B cell (primary cell): Measurements from ENCODE around the gene EIF3J. TPM values are rescaled to one million over a fixed set of nuclear protein-coding genes. Genes with fewer than 3 reads are reported as not detected.

Experiments used
- ATAC-seq: fragments of 200-7000 bp; cut with Tn5 transposase; one replicate; pipeline ENCODE4 v1.10.0; 2021; ENCODE audit warnings: low read depth, mild to moderate bottlenecking, moderate number of reproducible peaks, moderate library complexity
- CTCF ChIA-PET: fragments of 350-600 bp; sonication (Branson Sonifier 250); formaldehyde crosslinking; loops from one replicate; lab custom pipeline; 2021; ENCODE audit warnings: antibody characterized with exemption, inconsistent platforms; lab: Charles Lee
- POLR2A ChIA-PET: fragments of 350-600 bp; sonication (Branson Sonifier 250); formaldehyde crosslinking; loops from one replicate; lab custom pipeline; 2021; ENCODE audit warnings: antibody characterized with exemption; lab: Charles Lee
- DNase-seq: peaks from one replicate; pipeline ENCODE4 v3.0.0; 2013
- H2AFZ ChIP-seq: 2 replicates; pipeline ENCODE4 v1.6.1; 2012; ENCODE audit warnings: mild to moderate bottlenecking, low read depth, low read length; ENCODE audit not compliant: insufficient read depth, poor library complexity, severe bottlenecking
- H3K27ac ChIP-seq, 2 donors: 1 replicate in 1 of 2; 2 replicates in 1 of 2; pipeline ENCODE4 v1.5.1; 2012 to 2013; ENCODE audit warnings: low read length in 2 of 2, mild to moderate bottlenecking in 2 of 2, moderate library complexity in 1 of 2
- H3K27me3 ChIP-seq, 4 experiments: fragments of 200-600 bp in 1 of 4; sonication (generic) in 1 of 4; replicated peaks in 1 of 4; 1 replicate in 2 of 4; 2 replicates in 2 of 4; pipeline versions ENCODE4 v1.6.1 to v1.7.0; 2013 to 2016; ENCODE audit warnings: low read length in 3 of 4, mild to moderate bottlenecking in 2 of 4, mixed read lengths in 1 of 4, moderate library complexity in 1 of 4; ENCODE audit not compliant: insufficient read depth in 4 of 4, control insufficient read depth in 3 of 4; ENCODE audit errors: control extremely low read depth in 1 of 4
- H3K36me3 ChIP-seq, 2 experiments: replicated peaks in 1 of 2; 1 replicate in 1 of 2; 2 replicates in 1 of 2; pipeline versions ENCODE4 v1.6.1 to v1.7.1; 2013; ENCODE audit warnings: low read length in 1 of 2; ENCODE audit not compliant: insufficient read depth in 2 of 2, control insufficient read depth in 1 of 2; ENCODE audit errors: control extremely low read depth in 1 of 2, extremely low read depth in 1 of 2
- H3K4me1 ChIP-seq, 2 donors: fragments of 200-600 bp in 1 of 2; sonication (generic) in 1 of 2; 1 replicate in 1 of 2; 2 replicates in 1 of 2; pipeline versions ENCODE4 v1.5.1 to v1.6.1; 2013 to 2017; ENCODE audit warnings: low read length in 2 of 2; ENCODE audit not compliant: control insufficient read depth in 2 of 2, insufficient read depth in 2 of 2
- H3K4me2 ChIP-seq: replicated peaks from 2 replicates; pipeline ENCODE3; 2012; ENCODE audit warnings: mild to moderate bottlenecking, low read depth, low read length; ENCODE audit not compliant: poor library complexity, severe bottlenecking
- H3K4me3 ChIP-seq, 5 experiments: fragments of 200-600 bp in 1 of 5; sonication (generic) in 1 of 5; 1 replicate in 3 of 5; 2 replicates in 2 of 5; pipeline versions ENCODE4 v1.5.1 to v1.7.0; 2011 to 2016; ENCODE audit warnings: low read length in 4 of 5, mild to moderate bottlenecking in 4 of 5, low read depth in 2 of 5, control low read depth in 1 of 5, moderate library complexity in 1 of 5; ENCODE audit not compliant: insufficient read depth in 1 of 5; ENCODE audit errors: control extremely low read depth in 1 of 5, extremely low read depth in 1 of 5
- H3K79me2 ChIP-seq: fragments of 200-600 bp; sonication (generic); one replicate; pipeline ENCODE4 v1.6.0; 2016; ENCODE audit warnings: low read length; ENCODE audit not compliant: control insufficient read depth, insufficient read depth
- H3K9ac ChIP-seq: fragments of 200-600 bp; sonication (generic); 2 replicates; pipeline ENCODE4 v1.6.1; 2017; ENCODE audit warnings: mild to moderate bottlenecking, low read length, moderate library complexity
- H3K9me3 ChIP-seq, 3 donors: one replicate each; pipeline versions ENCODE4 v1.6.1 to v1.7.1; 2013; ENCODE audit warnings: low read length in 2 of 3; ENCODE audit not compliant: control insufficient read depth in 2 of 3, insufficient read depth in 1 of 3; ENCODE audit errors: control extremely low read depth in 1 of 3
- H4K20me1 ChIP-seq: 2 replicates; pipeline ENCODE4 v1.6.0; 2012; ENCODE audit warnings: mild to moderate bottlenecking, low read length; ENCODE audit not compliant: insufficient read depth, control insufficient read depth, poor library complexity, severe bottlenecking
- H3K27ac Mint-ChIP-seq: one replicate; pipeline ENCODE4 v1.8.0; 2021; ENCODE audit warnings: mixed read lengths
- H3K27me3 Mint-ChIP-seq: one replicate; pipeline ENCODE4 v1.8.0; 2021; ENCODE audit warnings: mixed read lengths
- H3K4me1 Mint-ChIP-seq: one replicate; pipeline ENCODE4 v1.8.0; 2021; ENCODE audit warnings: mixed read lengths
- H3K4me3 Mint-ChIP-seq: one replicate; pipeline ENCODE4 v1.8.0; 2021; ENCODE audit warnings: mixed read lengths
- H3K9me3 Mint-ChIP-seq: one replicate; pipeline ENCODE4 v1.8.0; 2022; ENCODE audit warnings: mixed read lengths; ENCODE audit not compliant: insufficient read depth
- CTCF ChIP-seq: fragments of 200-600 bp; IDR thresholded peaks from one replicate; pipeline ENCODE4 v1.8.0; 2022; ENCODE audit warnings: antibody characterized with exemption, mild to moderate bottlenecking
- EZH2 ChIP-seq: IDR thresholded peaks from 2 replicates; pipeline ENCODE4 v1.6.1; 2012; ENCODE audit warnings: borderline replicate concordance, low read depth, mild to moderate bottlenecking, moderate library complexity, low read length; ENCODE audit not compliant: insufficient read depth, poor library complexity, severe bottlenecking
- WGBS: methylation state at CpG from one replicate; pipeline ENCODE4 v1.1.5; 2013; ENCODE audit warnings: missing lambda C conversion rate; ENCODE audit not compliant: insufficient coverage; 5-methylcytosine and 5-hydroxymethylcytosine counted together
- intact Hi-C: fragments of 100-400 bp; cut with micrococcal nuclease; formaldehyde crosslinking; loops from one replicate; pipeline ENCODE4 v1.10.0; 2022
- polyA plus RNA-seq: library from polyadenylated mRNA; depleted of rRNA; stranded (reverse); fragments of >200 nt; gene quantifications from 2 replicates; pipeline ENCODE4 v1.2.3, GENCODE V29; 2012
- total RNA-seq, 2 donors: library from RNA; stranded (reverse); fragments of 120-200 nt in 1 of 2; gene quantifications; 1 replicate in 1 of 2; 2 replicates in 1 of 2; pipeline versions ENCODE4 v1.2.3 to v1.2.4, GENCODE V29; 2013 to 2022

The EIF3J gene
- total and polyA plus RNA-seq, 2 donors (not counting 1 experiment from before 2014, with no cell fraction given) = 16.5 to 66.7 TPM

DNA sequence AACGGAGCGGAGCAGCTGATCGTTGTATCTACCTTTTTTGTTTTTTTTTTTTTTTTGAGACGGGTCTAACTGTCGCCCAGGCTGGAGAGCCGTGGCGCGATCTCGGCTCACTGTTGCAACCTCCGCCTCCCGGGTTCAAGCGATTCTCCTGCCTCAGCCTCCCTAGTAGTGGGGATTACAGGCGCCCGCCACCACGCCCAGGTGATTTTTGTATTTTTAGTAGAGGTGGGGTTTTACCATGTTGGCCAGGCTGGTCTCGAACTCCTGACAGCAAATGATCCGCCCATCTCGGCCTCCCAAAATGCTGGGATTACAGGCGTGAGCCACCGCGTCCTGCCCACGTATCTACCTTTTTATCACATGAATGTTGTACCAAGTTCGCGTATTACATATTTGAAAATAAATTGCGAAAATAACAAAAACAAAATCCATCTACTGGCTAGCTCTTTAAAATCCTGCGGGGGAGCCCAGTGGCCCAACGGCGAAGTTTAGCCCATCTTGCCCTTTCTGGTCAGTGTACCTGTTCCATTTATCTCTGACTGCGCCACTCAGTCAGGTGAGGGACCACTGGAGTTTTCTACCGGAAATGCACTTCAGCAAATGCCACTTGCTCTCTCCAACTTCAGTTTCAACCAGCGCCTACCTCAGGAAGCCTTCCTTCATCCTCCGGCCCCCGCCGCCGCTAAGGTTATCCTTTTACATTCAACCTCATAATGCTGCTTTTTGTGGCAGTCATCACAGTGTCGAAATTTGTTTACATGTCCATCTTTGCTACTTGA, 1.2 kb upstream of the EIF3J start:
- peak overlapping the region; percentile 72 to 99 (median 92) for H3K4me3 ChIP-seq
- peaks cover 30% of the 10 kb centered on the region for H3K79me2 ChIP-seq
- H3K36me3 ChIP-seq = peaks cover 0 to 7% of the 10 kb centered on the region in 2 experiments
- no peaks in the 10 kb centered on the region for H3K9me3 ChIP-seq
- intact Hi-C loops = loop anchor here (1.0 to 5.0 kb wide), 8 partner anchors 15 to 1023 kb away; partner anchors contain the start of genes B2M, CTDSPL2, GOLM2 and PATL2
- peak overlapping the region; percentile 75 for H3K9ac ChIP-seq
- H3K4me1 ChIP-seq = peaks cover 15 to 21% of the 10 kb centered on the region in 2 donors
- peak overlapping the region; percentile 86 for H3K4me2 ChIP-seq
- Mint-ChIP-seq H3K4me1 (peaks cover 26% of the 10 kb centered on the region), H3K9me3 (no peaks in the 10 kb centered on the region), H3K4me3 (peak overlapping the region; percentile 93), H3K27me3 (no peaks in the 10 kb centered on the region), H3K27ac (peak overlapping the region; percentile 98)
- ChIA-PET CTCF (no interaction called here), POLR2A (interaction anchor here (0.7 to 1.2 kb wide), 2 partner anchors 8 to 127 kb away, joined by 5 to 6 read pairs; partner anchors contain the start of gene SPG11)
- peak overlapping the region; percentile 73 to 78 for H3K27ac ChIP-seq
- no peak for ATAC-seq
- no peak for DNase-seq
- H3K27me3 ChIP-seq = no peaks in the 10 kb centered on the region
- peak overlapping the region; percentile 95 for H2AFZ ChIP-seq
- 67% methylated on average over 19 of the region's 36 CpGs for WGBS
- TF ChIP-seq EZH2 = no peak
- H4K20me1 ChIP-seq = no peaks in the 10 kb centered on the region

DNA sequence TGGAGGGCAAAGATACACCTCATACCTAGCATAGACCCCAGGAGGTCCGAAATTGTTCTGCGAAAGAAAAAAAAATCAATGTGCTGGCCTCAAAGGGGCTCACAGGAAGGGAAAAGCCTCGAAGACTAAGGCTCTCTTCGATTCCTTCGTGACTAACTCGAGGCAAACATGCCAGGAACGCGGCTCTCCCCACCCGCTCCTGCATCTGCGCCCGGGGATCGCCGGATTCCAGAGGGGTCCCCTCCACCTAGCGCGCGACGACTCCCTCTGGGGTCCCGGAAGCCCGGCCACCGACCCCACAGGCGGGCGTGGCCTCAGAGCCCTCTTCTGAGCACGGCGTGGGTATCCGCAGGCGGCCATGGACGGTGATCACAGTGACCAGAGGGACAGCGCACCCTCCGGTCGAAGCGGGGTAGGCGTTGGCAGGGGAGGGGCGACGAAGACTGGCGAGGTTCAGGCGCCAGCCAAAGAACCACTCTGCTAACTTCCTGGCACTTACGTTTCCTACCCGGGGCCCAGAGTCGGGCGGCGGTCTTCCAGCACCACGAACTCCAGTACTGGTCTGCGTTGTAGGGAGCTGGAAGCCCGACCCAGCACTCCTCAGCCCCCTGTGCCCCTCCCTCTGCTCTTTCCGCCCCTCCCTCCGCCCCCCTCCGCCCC, 515 bp upstream of the EIF3J start:
- Histone ChIP-seq H3K4me3 (peak overlapping the region; percentile 72 to 99 (median 92)), H2AFZ (peak overlapping the region; percentile 95), H4K20me1 (peaks cover 4% of the 10 kb centered on the region), H3K4me1 (peaks cover 15 to 21% of the 10 kb centered on the region in 2 donors), H3K27ac (peak overlapping the region; percentile 73 to 78), H3K36me3 (peaks cover 0 to 14% of the 10 kb centered on the region in 2 experiments), H3K79me2 (peaks cover 37% of the 10 kb centered on the region), H3K4me2 (peak overlapping the region; percentile 86), H3K27me3 (no peaks in the 10 kb centered on the region), H3K9me3 (no peaks in the 10 kb centered on the region), H3K9ac (peak overlapping the region; percentile 75)
- TF ChIP-seq CTCF (peak; percentile 50), EZH2 (no peak)
- Mint-ChIP-seq H3K9me3 (no peaks in the 10 kb centered on the region), H3K4me3 (peak overlapping the region; percentile 93), H3K4me1 (peaks cover 33% of the 10 kb centered on the region), H3K27ac (peak overlapping the region; percentile 98), H3K27me3 (no peaks in the 10 kb centered on the region)
- CTCF ChIA-PET = interaction anchor here (0.5 to 1.7 kb wide), 3 partner anchors 10 to 661 kb away, joined by 4 to 10 read pairs (median 4); no protein-coding TSS in a partner anchor
- intact Hi-C loops = loop anchor here (1.0 to 5.0 kb wide), 8 partner anchors 14 to 1024 kb away; partner anchors contain the start of genes B2M, CTDSPL2, GOLM2 and PATL2
- POLR2A ChIA-PET = interaction anchor here (0.7 to 1.2 kb wide), 4 partner anchors 127 to 745 kb away, joined by 3 to 5 read pairs (median 3); partner anchors contain the start of gene SPG11
- ATAC-seq (peak; percentile 67), DNase-seq (no peak)
- 2% methylated on average over 31 of the region's 47 CpGs for WGBS
